SK-N-SH (cell line): ENCODE results near the gene TIMM29. TPM values are rescaled to one million over a fixed set of nuclear protein-coding genes. Genes with fewer than 3 reads are reported as not detected.

ENCODE experiments used
- CTCF ChIA-PET: fragments of 300-600, 350-600 bp; formaldehyde crosslinking; extraction: SDS; loops from one replicate; lab custom pipeline; 2021; lab: Yijun Ruan, JAX
- POLR2A ChIA-PET: fragments of 350-600 bp; sonication (Branson Sonifier 250); formaldehyde crosslinking; extraction: SDS; loops from one replicate; lab custom pipeline; 2020; ENCODE audit warnings: antibody characterized with exemption, inconsistent platforms; lab: Yijun Ruan, JAX
- DNase-seq: peaks from one replicate; pipeline ENCODE4 v3.0.0; 2012
- H2AFZ ChIP-seq: fragments of 200-600 bp; sonication (generic); 2 replicates; pipeline ENCODE4 v1.8.1; 2016; ENCODE audit warnings: antibody characterized with exemption, mild to moderate bottlenecking, low read depth
- H3F3A ChIP-seq: fragments of 200-600 bp; sonication (generic); replicated peaks from 2 replicates; pipeline ENCODE3; 2016; ENCODE audit warnings: antibody characterized with exemption, mild to moderate bottlenecking; ENCODE audit not compliant: insufficient read depth
- H3K27ac ChIP-seq, 2 experiments: fragments of 200-500 bp in 1 of 2; fragments of 200-600 bp in 1 of 2; sonication (Bioruptor generic) in 1 of 2; sonication (generic), shearing (Covaris generic) in 1 of 2; 2 replicates each; pipeline versions ENCODE4 v1.5.1 to v1.6.1; 2014 to 2016; ENCODE audit warnings: low read depth in 2 of 2, inconsistent platforms in 1 of 2, low read length in 1 of 2, mild to moderate bottlenecking in 1 of 2, mixed read lengths in 1 of 2
- H3K27me3 ChIP-seq: fragments of 200-600 bp; sonication (generic), shearing (Covaris generic); 2 replicates; pipeline ENCODE4 v1.6.1; 2016; ENCODE audit warnings: mixed run types; ENCODE audit not compliant: insufficient read depth
- H3K36me3 ChIP-seq, 2 experiments: fragments of 200-500 bp in 1 of 2; fragments of 200-600 bp in 1 of 2; sonication (Bioruptor generic) in 1 of 2; sonication (generic) in 1 of 2; replicated peaks in 1 of 2; 2 replicates each; pipeline versions ENCODE3 to v1.5.1; 2014 to 2016; ENCODE audit warnings: low read length in 1 of 2, mild to moderate bottlenecking in 1 of 2; ENCODE audit not compliant: insufficient read depth in 2 of 2, control insufficient read depth in 1 of 2
- H3K4me1 ChIP-seq, 2 experiments: fragments of 200-500 bp in 1 of 2; fragments of 200-600 bp in 1 of 2; sonication (Bioruptor generic) in 1 of 2; sonication (generic), shearing (Covaris generic) in 1 of 2; 2 replicates each; pipeline versions ENCODE4 v1.5.1 to v1.6.1; 2014 to 2016; ENCODE audit warnings: low read depth in 1 of 2, low read length in 1 of 2, mixed run types in 1 of 2; ENCODE audit not compliant: insufficient read depth in 2 of 2, control insufficient read depth in 1 of 2
- H3K4me2 ChIP-seq: fragments of 200-600 bp; sonication (generic), shearing (Covaris generic); 2 replicates; pipeline ENCODE4 v1.6.1; 2017; ENCODE audit warnings: mixed run types
- H3K4me3 ChIP-seq, 2 experiments: fragments of 200-500 bp in 1 of 2; fragments of 200-600 bp in 1 of 2; sonication (Bioruptor generic) in 1 of 2; sonication (generic), shearing (Covaris generic) in 1 of 2; 2 replicates each; pipeline versions ENCODE4 v1.5.1 to v1.8.1; 2014 to 2016; ENCODE audit warnings: low read depth in 2 of 2, inconsistent platforms in 1 of 2, low read length in 1 of 2, mild to moderate bottlenecking in 1 of 2, mixed read lengths in 1 of 2, moderate library complexity in 1 of 2
- H3K79me2 ChIP-seq: fragments of 200-600 bp; sonication (generic); 2 replicates; pipeline ENCODE4 v1.8.1; 2017; ENCODE audit warnings: mild to moderate bottlenecking; ENCODE audit not compliant: insufficient read depth
- H3K9ac ChIP-seq: fragments of 200-600 bp; sonication (generic); 2 replicates; pipeline ENCODE4 v1.6.1; 2017; ENCODE audit warnings: mixed run types
- H3K9me2 ChIP-seq: fragments of 200-600 bp; sonication (generic); 2 replicates; pipeline ENCODE4 v1.6.1; 2017; ENCODE audit warnings: mixed run types
- H3K9me3 ChIP-seq: fragments of 200-600 bp; sonication (generic); 2 replicates; pipeline ENCODE4 v1.6.1; 2017; ENCODE audit warnings: mixed run types, mild to moderate bottlenecking, moderate library complexity
- H4K20me1 ChIP-seq: fragments of 200-600 bp; sonication (generic); 2 replicates; pipeline ENCODE4 v1.6.1; 2017; ENCODE audit warnings: mild to moderate bottlenecking, mixed run types; ENCODE audit not compliant: insufficient read depth
- ELF1 ChIP-seq: IDR thresholded peaks from 2 replicates; pipeline ENCODE4 v1.4.0; 2012
- FOSL2 ChIP-seq: IDR thresholded peaks from 2 replicates; pipeline ENCODE4 v1.4.0; 2012; ENCODE audit warnings: low read depth, mild to moderate bottlenecking, moderate library complexity, borderline replicate concordance
- FOXM1 ChIP-seq: IDR thresholded peaks from 2 replicates; pipeline ENCODE4 v1.4.0; 2012; ENCODE audit warnings: low read depth, mild to moderate bottlenecking
- JUND ChIP-seq: IDR thresholded peaks from 2 replicates; pipeline ENCODE4 v1.4.0; 2012
- NRF1 ChIP-seq: IDR thresholded peaks from 2 replicates; pipeline ENCODE4 v1.6.1; 2012; ENCODE audit warnings: low read depth, mild to moderate bottlenecking, low read length
- POLR2AphosphoS5 ChIP-seq: IDR thresholded peaks from 2 replicates; pipeline ENCODE4 v1.6.1; 2012; ENCODE audit warnings: low read depth, low read length
- RCOR1 ChIP-seq: fragments of 150-350 bp; IDR thresholded peaks from 2 replicates; pipeline ENCODE4 v1.6.1; 2017; ENCODE audit warnings: antibody characterized with exemption, low read length
- RFX5 ChIP-seq: IDR thresholded peaks from 2 replicates; pipeline ENCODE4 v1.6.1; 2012; ENCODE audit warnings: mild to moderate bottlenecking, improper control_type of control experiment, low read length
- SIN3A ChIP-seq: IDR thresholded peaks from 2 replicates; pipeline ENCODE4 v1.6.1; 2012; ENCODE audit warnings: low read depth, mild to moderate bottlenecking, low read length, moderate library complexity, borderline replicate concordance
- SMC3 ChIP-seq: IDR thresholded peaks from 2 replicates; pipeline ENCODE4 v1.6.1; 2012; ENCODE audit warnings: low read depth, low read length, improper control_type of control experiment
- YY1 ChIP-seq: IDR thresholded peaks from 2 replicates; pipeline ENCODE4 v1.4.0; 2012; ENCODE audit warnings: low read depth, mild to moderate bottlenecking
- whole genome bisulfite sequencing: methylation state at CpG from one replicate; pipeline ENCODE4 v1.1.6; 2017; ENCODE audit warnings: low lambda C conversion rate; 5-methylcytosine and 5-hydroxymethylcytosine counted together
- polyA plus RNA-seq, 3 experiments: library from polyadenylated mRNA; depleted of rRNA; stranded (reverse); fragments of >200 nt; gene quantifications; 2 replicates each; pipeline ENCODE4 v1.2.3, GENCODE V29; 2012
- TF ChIP-seq, protein P1 (sequence below): IDR thresholded peaks from 2 replicates; pipeline ENCODE4; 2012
- TF ChIP-seq, protein P2 (sequence below): IDR thresholded peaks from 2 replicates; pipeline ENCODE4 v1.6.1; 2012; ENCODE audit warnings: mild to moderate bottlenecking, low read depth, low read length, moderate library complexity
- TF ChIP-seq, protein P3 (sequence below): fragments of 200-600 bp; sonication (generic); IDR thresholded peaks from 2 replicates; pipeline ENCODE4 v1.6.1; 2017; ENCODE audit warnings: antibody characterized with exemption, mild to moderate bottlenecking, moderate library complexity
- TF ChIP-seq, protein P4 (sequence below): fragments of 150-350 bp; IDR thresholded peaks from 2 replicates; pipeline ENCODE4 v1.6.1; 2017; ENCODE audit warnings: antibody characterized with exemption, low read length, low read depth, borderline replicate concordance

Gene TIMM29
- polyA plus RNA-seq, 1 of the 3 experiments (the other 2 are of a cell fraction) = 12.5 TPM

DNA sequence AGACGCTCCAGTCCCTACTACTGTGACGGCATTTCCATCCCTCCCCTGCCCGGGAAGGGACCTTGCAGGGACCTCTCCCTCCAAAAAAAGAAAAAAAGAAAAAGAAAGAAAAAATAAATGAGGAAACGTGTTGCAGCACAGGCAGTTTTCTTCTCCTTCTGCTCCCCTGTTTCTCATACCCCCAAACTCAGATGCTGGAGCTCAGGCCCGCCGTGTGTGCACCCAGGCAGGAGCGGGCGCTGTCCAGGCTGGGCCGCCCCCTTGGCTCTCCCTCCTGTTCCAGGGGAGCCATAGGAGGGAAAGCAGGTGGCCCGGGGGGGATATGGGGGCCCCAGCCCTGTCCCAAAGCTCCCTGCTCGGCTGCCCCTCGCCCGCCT lies 6.0 kb upstream of the TIMM29 start (continued):
- TF ChIP-seq POLR2AphosphoS5 = no peak

- Histone ChIP-seq H3K27ac (no peak overlapping the region), H4K20me1 (no peaks in the 10 kb centered on the region), H2AFZ (no peak overlapping the region), H3K4me2 (no peak overlapping the region), H3K4me1 (peaks cover 0 to 9% of the 10 kb centered on the region in 2 experiments; a peak in 1 of 4 replicates), H3K79me2 (peaks cover 19% of the 10 kb centered on the region)
- WGBS = 95% methylated on average over 14 of the region's 29 CpGs
- no peak for TF ChIP-seq FOXM1
- TF ChIP-seq POLR2AphosphoS5 = 0 out of 2 replicates have a peak, but pooled peaks have one; percentile 20
- TF ChIP-seq, all 33 proteins: peak for 1
- Histone ChIP-seq H3K4me3 (no peak overlapping the region), H3K36me3 (peaks cover 6 to 44% of the 10 kb centered on the region in 2 experiments), H3F3A (peaks cover 14% of the 10 kb centered on the region), H3K9ac (no peak overlapping the region), H3K9me2 (no peaks in the 10 kb centered on the region), H3K27me3 (no peaks in the 10 kb centered on the region), H3K9me3 (no peaks in the 10 kb centered on the region)
- no peak for DNase-seq
- ChIA-PET POLR2A (no interaction called here), CTCF (interaction anchor here (1.0 kb wide), 1 partner anchor 52 kb away, joined by 3 read pairs; no protein-coding TSS in a partner anchor)
Measured at GRCh38 chr19:10923260-10924112, 5.1 kb upstream of the TIMM29 start.

GRCh38 chr19:10924597-10924996 lies 4.0 kb upstream of the TIMM29 start:
- Histone ChIP-seq H3F3A (peaks cover 5% of the 10 kb centered on the region), H3K79me2 (peaks cover 29% of the 10 kb centered on the region), H4K20me1 (peaks cover 2% of the 10 kb centered on the region; the same call in 1 of the 2 replicates), H3K9me2 (no peaks in the 10 kb centered on the region), H3K36me3 (peaks cover 0 to 38% of the 10 kb centered on the region in 2 experiments), H3K4me2 (no peak overlapping the region), H3K9ac (no peak overlapping the region), H3K4me1 (peaks cover 0 to 12% of the 10 kb centered on the region in 2 experiments; a peak in 1 of 4 replicates), H3K27me3 (no peaks in the 10 kb centered on the region)
- no peak for DNase-seq
- CTCF ChIA-PET = interaction anchor here (1.0 kb wide), 1 partner anchor 54 kb away, joined by 3 read pairs; no protein-coding TSS in a partner anchor
- 92% methylated on average over 9 of the region's 13 CpGs for WGBS
- TF ChIP-seq, protein P1, sequence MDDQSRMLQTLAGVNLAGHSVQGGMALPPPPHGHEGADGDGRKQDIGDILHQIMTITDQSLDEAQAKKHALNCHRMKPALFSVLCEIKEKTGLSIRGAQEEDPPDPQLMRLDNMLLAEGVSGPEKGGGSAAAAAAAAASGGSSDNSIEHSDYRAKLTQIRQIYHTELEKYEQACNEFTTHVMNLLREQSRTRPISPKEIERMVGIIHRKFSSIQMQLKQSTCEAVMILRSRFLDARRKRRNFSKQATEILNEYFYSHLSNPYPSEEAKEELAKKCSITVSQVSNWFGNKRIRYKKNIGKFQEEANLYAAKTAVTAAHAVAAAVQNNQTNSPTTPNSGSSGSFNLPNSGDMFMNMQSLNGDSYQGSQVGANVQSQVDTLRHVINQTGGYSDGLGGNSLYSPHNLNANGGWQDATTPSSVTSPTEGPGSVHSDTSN = no peak
- TF ChIP-seq JUND (no peak), FOSL2 (no peak), NRF1 (no peak), YY1 (no peak), ELF1 (no peak), RCOR1 (no peak), RFX5 (no peak), SIN3A (no peak), SMC3 (no peak)
- TF ChIP-seq, protein P2, sequence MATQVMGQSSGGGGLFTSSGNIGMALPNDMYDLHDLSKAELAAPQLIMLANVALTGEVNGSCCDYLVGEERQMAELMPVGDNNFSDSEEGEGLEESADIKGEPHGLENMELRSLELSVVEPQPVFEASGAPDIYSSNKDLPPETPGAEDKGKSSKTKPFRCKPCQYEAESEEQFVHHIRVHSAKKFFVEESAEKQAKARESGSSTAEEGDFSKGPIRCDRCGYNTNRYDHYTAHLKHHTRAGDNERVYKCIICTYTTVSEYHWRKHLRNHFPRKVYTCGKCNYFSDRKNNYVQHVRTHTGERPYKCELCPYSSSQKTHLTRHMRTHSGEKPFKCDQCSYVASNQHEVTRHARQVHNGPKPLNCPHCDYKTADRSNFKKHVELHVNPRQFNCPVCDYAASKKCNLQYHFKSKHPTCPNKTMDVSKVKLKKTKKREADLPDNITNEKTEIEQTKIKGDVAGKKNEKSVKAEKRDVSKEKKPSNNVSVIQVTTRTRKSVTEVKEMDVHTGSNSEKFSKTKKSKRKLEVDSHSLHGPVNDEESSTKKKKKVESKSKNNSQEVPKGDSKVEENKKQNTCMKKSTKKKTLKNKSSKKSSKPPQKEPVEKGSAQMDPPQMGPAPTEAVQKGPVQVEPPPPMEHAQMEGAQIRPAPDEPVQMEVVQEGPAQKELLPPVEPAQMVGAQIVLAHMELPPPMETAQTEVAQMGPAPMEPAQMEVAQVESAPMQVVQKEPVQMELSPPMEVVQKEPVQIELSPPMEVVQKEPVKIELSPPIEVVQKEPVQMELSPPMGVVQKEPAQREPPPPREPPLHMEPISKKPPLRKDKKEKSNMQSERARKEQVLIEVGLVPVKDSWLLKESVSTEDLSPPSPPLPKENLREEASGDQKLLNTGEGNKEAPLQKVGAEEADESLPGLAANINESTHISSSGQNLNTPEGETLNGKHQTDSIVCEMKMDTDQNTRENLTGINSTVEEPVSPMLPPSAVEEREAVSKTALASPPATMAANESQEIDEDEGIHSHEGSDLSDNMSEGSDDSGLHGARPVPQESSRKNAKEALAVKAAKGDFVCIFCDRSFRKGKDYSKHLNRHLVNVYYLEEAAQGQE = no peak
- TF ChIP-seq, protein P3, sequence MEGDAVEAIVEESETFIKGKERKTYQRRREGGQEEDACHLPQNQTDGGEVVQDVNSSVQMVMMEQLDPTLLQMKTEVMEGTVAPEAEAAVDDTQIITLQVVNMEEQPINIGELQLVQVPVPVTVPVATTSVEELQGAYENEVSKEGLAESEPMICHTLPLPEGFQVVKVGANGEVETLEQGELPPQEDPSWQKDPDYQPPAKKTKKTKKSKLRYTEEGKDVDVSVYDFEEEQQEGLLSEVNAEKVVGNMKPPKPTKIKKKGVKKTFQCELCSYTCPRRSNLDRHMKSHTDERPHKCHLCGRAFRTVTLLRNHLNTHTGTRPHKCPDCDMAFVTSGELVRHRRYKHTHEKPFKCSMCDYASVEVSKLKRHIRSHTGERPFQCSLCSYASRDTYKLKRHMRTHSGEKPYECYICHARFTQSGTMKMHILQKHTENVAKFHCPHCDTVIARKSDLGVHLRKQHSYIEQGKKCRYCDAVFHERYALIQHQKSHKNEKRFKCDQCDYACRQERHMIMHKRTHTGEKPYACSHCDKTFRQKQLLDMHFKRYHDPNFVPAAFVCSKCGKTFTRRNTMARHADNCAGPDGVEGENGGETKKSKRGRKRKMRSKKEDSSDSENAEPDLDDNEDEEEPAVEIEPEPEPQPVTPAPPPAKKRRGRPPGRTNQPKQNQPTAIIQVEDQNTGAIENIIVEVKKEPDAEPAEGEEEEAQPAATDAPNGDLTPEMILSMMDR = no peak
- TF ChIP-seq, protein P4, sequence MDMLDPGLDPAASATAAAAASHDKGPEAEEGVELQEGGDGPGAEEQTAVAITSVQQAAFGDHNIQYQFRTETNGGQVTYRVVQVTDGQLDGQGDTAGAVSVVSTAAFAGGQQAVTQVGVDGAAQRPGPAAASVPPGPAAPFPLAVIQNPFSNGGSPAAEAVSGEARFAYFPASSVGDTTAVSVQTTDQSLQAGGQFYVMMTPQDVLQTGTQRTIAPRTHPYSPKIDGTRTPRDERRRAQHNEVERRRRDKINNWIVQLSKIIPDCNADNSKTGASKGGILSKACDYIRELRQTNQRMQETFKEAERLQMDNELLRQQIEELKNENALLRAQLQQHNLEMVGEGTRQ = no peak
- TF ChIP-seq, all 33 proteins: peak for 0
- Histone ChIP-seq H3K27ac (no peak overlapping the region), H3K9me3 (no peaks in the 10 kb centered on the region), H3K4me3 (no peak overlapping the region), H2AFZ (no peak overlapping the region)
- POLR2A ChIA-PET = no interaction called here
